BE2C (cell line): ENCODE measurements around the gene TEX22.

Experiments
- DNase-seq: peaks from one replicate; pipeline ENCODE4 v3.0.0-alpha.2; 2020
- H3K27me3 ChIP-seq: fragments of 250-450 bp; sonication (Bioruptor Pico); 2 replicates; pipeline ENCODE4 v1.5.1; 2020; ENCODE audit warnings: mild to moderate bottlenecking
- H3K36me3 ChIP-seq: fragments of 250-450 bp; sonication (Bioruptor Pico); 2 replicates; pipeline ENCODE4 v1.5.1; 2020; ENCODE audit warnings: mild to moderate bottlenecking
- H3K4me1 ChIP-seq: fragments of 250-450 bp; sonication (Bioruptor Pico); 2 replicates; pipeline ENCODE4 v1.5.1; 2020
- H3K4me3 ChIP-seq: 2 replicates; pipeline ENCODE4 v1.5.1; 2011; ENCODE audit warnings: low read depth, low read length
- H3K9me3 ChIP-seq: fragments of 250-450 bp; sonication (Bioruptor Pico); 2 replicates; pipeline ENCODE4 v1.5.1; 2020
- TF ChIP-seq, protein P1 (sequence below): IDR thresholded peaks from 2 replicates; pipeline ENCODE4 v1.5.1; 2012; ENCODE audit warnings: mild to moderate bottlenecking, low read depth, low read length

TEX22 gene

GRCh38 chr14:105419195-105420091, 21.1 kb downstream of the TEX22 start, which contains the start of gene MTA1:
Gene MTA1 (plus strand): TSS chr14:105419827. CDS start chr14:105420036, 209 bp downstream.
- TF ChIP-seq, protein P1, sequence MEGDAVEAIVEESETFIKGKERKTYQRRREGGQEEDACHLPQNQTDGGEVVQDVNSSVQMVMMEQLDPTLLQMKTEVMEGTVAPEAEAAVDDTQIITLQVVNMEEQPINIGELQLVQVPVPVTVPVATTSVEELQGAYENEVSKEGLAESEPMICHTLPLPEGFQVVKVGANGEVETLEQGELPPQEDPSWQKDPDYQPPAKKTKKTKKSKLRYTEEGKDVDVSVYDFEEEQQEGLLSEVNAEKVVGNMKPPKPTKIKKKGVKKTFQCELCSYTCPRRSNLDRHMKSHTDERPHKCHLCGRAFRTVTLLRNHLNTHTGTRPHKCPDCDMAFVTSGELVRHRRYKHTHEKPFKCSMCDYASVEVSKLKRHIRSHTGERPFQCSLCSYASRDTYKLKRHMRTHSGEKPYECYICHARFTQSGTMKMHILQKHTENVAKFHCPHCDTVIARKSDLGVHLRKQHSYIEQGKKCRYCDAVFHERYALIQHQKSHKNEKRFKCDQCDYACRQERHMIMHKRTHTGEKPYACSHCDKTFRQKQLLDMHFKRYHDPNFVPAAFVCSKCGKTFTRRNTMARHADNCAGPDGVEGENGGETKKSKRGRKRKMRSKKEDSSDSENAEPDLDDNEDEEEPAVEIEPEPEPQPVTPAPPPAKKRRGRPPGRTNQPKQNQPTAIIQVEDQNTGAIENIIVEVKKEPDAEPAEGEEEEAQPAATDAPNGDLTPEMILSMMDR, result no peak
- H3K4me3 ChIP-seq, result peak within 1 kb of the TSS; percentile 90
- H3K9me3 ChIP-seq, result no peaks in the 10 kb centered on the region
- peaks cover 16% of the 10 kb centered on the region for H3K4me1 ChIP-seq
- peaks cover 15% of the 10 kb centered on the region for H3K36me3 ChIP-seq
- no peaks in the 10 kb centered on the region for H3K27me3 ChIP-seq
- peak; percentile 64 for DNase-seq

- H3K4me1 ChIP-seq, result peaks cover 16% of the 10 kb centered on the region
- peak overlapping the region; percentile 90 for H3K4me3 ChIP-seq
- H3K9me3 ChIP-seq, result no peaks in the 10 kb centered on the region
Measured at GRCh38 chr14:105420101-105420973, 22.0 kb downstream of the TEX22 start.

DNA sequence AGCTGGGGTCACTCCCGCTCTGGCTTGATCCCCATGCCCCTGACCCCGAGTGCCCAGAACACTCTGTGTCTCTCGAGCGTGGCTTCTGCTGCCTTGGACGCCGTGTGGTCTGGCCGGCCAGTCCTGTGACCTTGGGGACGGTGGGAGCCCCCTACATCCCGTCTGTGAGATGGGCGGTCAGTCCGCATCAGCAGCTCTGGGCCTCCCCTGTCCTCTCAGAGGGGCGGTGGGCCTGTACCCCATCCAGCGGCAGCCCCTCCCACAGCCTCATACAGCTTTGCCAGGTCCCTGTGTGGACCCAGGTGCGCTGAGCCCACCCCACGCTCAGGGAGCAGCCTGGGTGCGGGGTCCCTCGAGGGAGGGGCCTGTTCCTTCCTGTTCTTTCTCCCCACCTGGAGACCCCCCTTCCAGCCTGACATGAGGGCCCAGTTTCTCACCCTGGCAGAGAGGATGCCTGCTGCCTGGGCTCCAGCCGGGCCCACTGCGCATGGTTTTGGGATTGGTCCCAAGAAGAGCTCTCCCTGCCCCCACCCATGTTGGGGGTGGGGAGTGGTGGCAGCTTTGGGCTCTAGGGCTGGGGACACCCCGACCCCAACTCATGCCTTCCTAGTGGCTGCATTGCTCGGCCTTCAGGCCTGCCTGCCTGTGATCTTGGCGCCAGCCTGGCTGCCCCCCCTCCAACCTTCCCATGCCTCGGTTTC, 22.8 kb downstream of the TEX22 start:
- no peak for DNase-seq
- peaks cover 16% of the 10 kb centered on the region for H3K4me1 ChIP-seq
- no peaks in the 10 kb centered on the region for H3K27me3 ChIP-seq
- TF ChIP-seq, protein P1, result no peak
- peak overlapping the region; percentile 90 for H3K4me3 ChIP-seq
- no peaks in the 10 kb centered on the region for H3K9me3 ChIP-seq
- H3K36me3 ChIP-seq, result peaks cover 28% of the 10 kb centered on the region

More at GRCh38 chr14:105420101-105420973, 22.0 kb downstream of the TEX22 start:
- Histone ChIP-seq H3K27me3 (no peaks in the 10 kb centered on the region), H3K36me3 (peaks cover 24% of the 10 kb centered on the region)
- no peak for DNase-seq
- TF ChIP-seq, protein P1, result no peak

- H3K4me1 ChIP-seq, result peaks cover 16% of the 10 kb centered on the region
- TF ChIP-seq, protein P1, result no peak
- peak overlapping the region; percentile 90 for H3K4me3 ChIP-seq
- H3K27me3 ChIP-seq, result no peaks in the 10 kb centered on the region
- DNase-seq, result no peak
- H3K36me3 ChIP-seq, result peaks cover 35% of the 10 kb centered on the region
- no peaks in the 10 kb centered on the region for H3K9me3 ChIP-seq
Measured at GRCh38 chr14:105421723-105422615, 23.6 kb downstream of the TEX22 start.

DNA sequence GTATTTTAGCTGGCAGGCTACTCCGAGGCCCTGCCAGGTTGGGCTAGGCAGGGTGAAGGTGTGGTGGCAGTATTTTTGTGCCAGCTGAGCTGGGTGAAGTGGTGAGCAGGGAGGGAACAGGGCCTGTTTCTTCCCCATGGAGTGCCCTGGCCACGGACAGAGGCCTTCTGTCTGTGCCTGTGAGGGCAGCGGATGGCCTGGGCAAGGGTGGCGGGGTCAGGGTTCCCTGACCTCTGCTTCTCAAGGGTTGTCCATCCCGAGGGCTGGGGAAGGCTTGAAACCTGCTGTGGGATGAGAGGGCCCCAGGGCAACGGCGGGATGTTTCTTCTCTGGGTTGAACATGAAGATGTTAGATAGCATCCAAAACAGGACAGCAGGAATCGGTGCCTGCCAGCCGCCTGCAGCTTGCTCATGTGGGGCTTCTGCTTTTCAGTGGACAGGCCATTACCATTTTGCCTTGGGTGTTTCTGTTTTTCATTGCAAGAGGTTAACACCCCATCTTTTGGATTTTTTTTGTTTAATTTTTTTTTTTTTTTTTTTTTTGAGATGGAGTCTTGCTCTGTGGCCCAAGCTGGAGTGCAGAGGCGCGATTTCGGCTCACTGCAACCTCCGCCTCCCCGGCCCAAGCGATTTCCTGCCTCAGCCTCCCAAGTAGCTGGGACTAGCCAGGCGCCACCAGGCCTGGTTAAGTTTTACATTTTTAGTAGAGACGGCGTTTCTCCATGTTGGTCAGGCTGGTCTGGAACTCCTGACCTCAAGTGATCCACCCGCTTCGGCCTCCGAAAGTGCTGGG, 24.6 kb downstream of the TEX22 start:
- H3K36me3 ChIP-seq, result peaks cover 43% of the 10 kb centered on the region
- no peaks in the 10 kb centered on the region for H3K27me3 ChIP-seq
- H3K4me3 ChIP-seq, result peak overlapping the region; percentile 90
- no peaks in the 10 kb centered on the region for H3K9me3 ChIP-seq
- DNase-seq, result peak; percentile 85
- TF ChIP-seq, protein P1, result no peak
- peaks cover 16% of the 10 kb centered on the region for H3K4me1 ChIP-seq
